Left colon (tissue), 2 donors: Measurements from ENCODE around the gene FLCN. TPM values are rescaled to one million over a fixed set of nuclear protein-coding genes. Genes with fewer than 3 reads are reported as not detected.

Experiments
- ATAC-seq: fragments of 200-7000 bp; cut with Tn5 transposase; one replicate; pipeline ENCODE4 v1.9.1; 2020; ENCODE audit warnings: mild to moderate bottlenecking, moderate library complexity
- DNase-seq, 2 donors: peaks; one replicate each; pipeline ENCODE4 v3.0.0-alpha.2; 2020
- intact Hi-C, 2 donors: fragments of 100-400 bp; cut with DNase I in 1 of 2; cut with micrococcal nuclease in 1 of 2; formaldehyde crosslinking; loops; one replicate each; pipeline versions ENCODE4 v1.11.2 to v1.14.0; 2022; cut with DNase I, micrococcal nuclease
- total RNA-seq, 2 donors: library from RNA; stranded (reverse); fragmentation: NEBNext Ultra II Directional; extraction: Animal tissue kit (Norgen Biotek cat#: 25700); gene quantifications; one replicate each; pipeline ENCODE4 v1.2.1, GENCODE V29; 2021
- donor health status: DM: no; HTN: no; CAD: no.
- donor health status: DM: yes; HTN: yes; CAD: no.

Gene FLCN
- total RNA-seq, 2 donors from 2014 or later, result 46.9 to 50.1 TPM

- no peak for DNase-seq
- intact Hi-C loops, result no loop called here
- no peak for ATAC-seq
These were observed 19.0 kb downstream of the FLCN start for GRCh38 chr17:17217995-17218394.

- ATAC-seq, result no peak
- intact Hi-C loops, result no loop called here
- DNase-seq, result no peak
These were observed 20.2 kb downstream of the FLCN start for GRCh38 chr17:17216776-17217175.

- intact Hi-C loops, result no loop called here
- DNase-seq, result no peak
- ATAC-seq, result peak; percentile 17
These were observed 20.7 kb downstream of the FLCN start for GRCh38 chr17:17216236-17216635.

- DNase-seq (no peak), ATAC-seq (no peak)
- intact Hi-C loops, result no loop called here
These were observed 21.4 kb downstream of the FLCN start for GRCh38 chr17:17215575-17215974.

- intact Hi-C loops, result no loop called here
- DNase-seq (no peak), ATAC-seq (no peak)
These were observed 22.1 kb downstream of the FLCN start for GRCh38 chr17:17214646-17215436.

GRCh38 chr17:17213775-17214174 is 23.2 kb downstream of the FLCN start:
- intact Hi-C loops, result no loop called here
- no peak for DNase-seq
- ATAC-seq, result no peak

GRCh38 chr17:17207998-17208397 is 29.0 kb downstream of the FLCN start:
- ATAC-seq (no peak), DNase-seq (no peak)
- intact Hi-C loops, result no loop called here

- ATAC-seq (no peak), DNase-seq (no peak)
- intact Hi-C loops, result no loop called here
These were observed 30.0 kb downstream of the FLCN start for GRCh38 chr17:17206913-17207335.

GRCh38 chr17:17206124-17206912 is 30.6 kb downstream of the FLCN start, which contains the start of gene PLD6:
Gene PLD6, minus strand, starts transcription at chr17:17206333. Its CDS starts 47 bp downstream, at chr17:17206286.
- intact Hi-C loops, result no loop called here
- peak; percentile 87 to 91 for DNase-seq
- peak; percentile 81 for ATAC-seq

- intact Hi-C loops, result no loop called here
- peak; percentile 57 for ATAC-seq
These were observed 31.4 kb downstream of the FLCN start for GRCh38 chr17:17205368-17206123.

GRCh38 chr17:17204635-17205231 is 32.2 kb downstream of the FLCN start:
- ATAC-seq (no peak), DNase-seq (peak in 1 of 2 donors; percentile 16)
- intact Hi-C loops, result no loop called here

More at GRCh38 chr17:17205368-17206123, 31.4 kb downstream of the FLCN start:
- DNase-seq, result peak; percentile 72 to 74

GRCh38 chr17:17204041-17204591 is 32.9 kb downstream of the FLCN start:
- DNase-seq (peak in 1 of 2 donors; percentile 42), ATAC-seq (no peak)
- intact Hi-C loops, result no loop called here

GRCh38 chr17:17203173-17203730 is 33.7 kb downstream of the FLCN start:
- intact Hi-C loops, result no loop called here
- DNase-seq (no peak), ATAC-seq (no peak)

- ATAC-seq (no peak), DNase-seq (no peak)
- intact Hi-C loops, result no loop called here
These were observed 35.1 kb downstream of the FLCN start for GRCh38 chr17:17201907-17202306.

- intact Hi-C loops, result no loop called here
- ATAC-seq (no peak), DNase-seq (no peak)
These were observed 35.7 kb downstream of the FLCN start for GRCh38 chr17:17201271-17201670.

- ATAC-seq (no peak), DNase-seq (peak in 1 of 2 donors; percentile 45)
- intact Hi-C loops, result no loop called here
These were observed 36.1 kb downstream of the FLCN start for GRCh38 chr17:17200831-17201230.

- intact Hi-C loops, result no loop called here
- ATAC-seq, result no peak
These were observed 36.7 kb downstream of the FLCN start for GRCh38 chr17:17200311-17200710.

GRCh38 chr17:17198281-17198680 is 38.7 kb downstream of the FLCN start:
- intact Hi-C loops, result no loop called here
- ATAC-seq (no peak), DNase-seq (no peak)

More at GRCh38 chr17:17200311-17200710, 36.7 kb downstream of the FLCN start:
- DNase-seq, result no peak
